SK-N-SH treated with all-trans-retinoic acid at 6 μM for 48 hours (cell line): ENCODE data around the gene PARP8.

Source experiments
- ATAC-seq: fragments of 200-7000 bp; cut with Tn5 transposase; 3 replicates; pipeline ENCODE4 v1.9.1; 2020; ENCODE audit warnings: mild to moderate bottlenecking, moderate library complexity
- ARNTL ChIP-seq: fragments of 450-650 bp; formaldehyde crosslinking; IDR thresholded peaks from 2 replicates; pipeline ENCODE4 v1.5.0; 2020; ENCODE audit warnings: low read depth, mild to moderate bottlenecking, moderate library complexity, borderline replicate concordance
- CSDC2 ChIP-seq: fragments of 250-450 bp; sonication (Bioruptor Pico); IDR thresholded peaks from 2 replicates; pipeline ENCODE4 v1.5.0; 2020; ENCODE audit warnings: mild to moderate bottlenecking, moderate library complexity
- ESRRG ChIP-seq: fragments of 250-450 bp; sonication (Bioruptor Pico); IDR thresholded peaks from 2 replicates; pipeline ENCODE4 v1.6.1; 2021; ENCODE audit warnings: mild to moderate bottlenecking
- GLIS3 ChIP-seq: fragments of 250-450 bp; sonication (Bioruptor Pico); IDR thresholded peaks from 2 replicates; pipeline ENCODE4 v1.5.0; 2020; ENCODE audit warnings: mild to moderate bottlenecking, moderate library complexity
- ISL1 ChIP-seq: fragments of 250-450 bp; sonication (Bioruptor Pico); IDR thresholded peaks from 2 replicates; pipeline ENCODE4 v2.1.2; 2022; ENCODE audit warnings: mild to moderate bottlenecking, moderate library complexity
- OSR1 ChIP-seq: fragments of 250-450 bp; sonication (Bioruptor Pico); IDR thresholded peaks from 2 replicates; pipeline ENCODE4 v1.8.0; 2022; ENCODE audit warnings: moderate library complexity, mild to moderate bottlenecking, inconsistent platforms
- PPARA ChIP-seq: fragments of 250-450 bp; sonication (Bioruptor Pico); IDR thresholded peaks from 2 replicates; pipeline ENCODE4 v1.5.0; 2020; ENCODE audit warnings: mild to moderate bottlenecking, borderline replicate concordance
- RARB ChIP-seq: fragments of 250-450 bp; sonication (Bioruptor Pico); IDR thresholded peaks from 2 replicates; pipeline ENCODE4 v1.8.0; 2021; ENCODE audit warnings: mild to moderate bottlenecking, moderate library complexity
- SNAI2 ChIP-seq: fragments of 250-450 bp; sonication (Bioruptor Pico); IDR thresholded peaks from 2 replicates; pipeline ENCODE4 v1.5.0; 2020; ENCODE audit warnings: mild to moderate bottlenecking, moderate library complexity
- TOX ChIP-seq: fragments of 250-450 bp; sonication (Bioruptor Pico); IDR thresholded peaks from 2 replicates; pipeline ENCODE4 v1.8.0; 2021; ENCODE audit warnings: mild to moderate bottlenecking, moderate library complexity, borderline replicate concordance
- ZC3H10 ChIP-seq: fragments of 250-450 bp; sonication (Bioruptor Pico); IDR thresholded peaks from 2 replicates; pipeline ENCODE4 v1.5.1; 2021; ENCODE audit warnings: mild to moderate bottlenecking, moderate library complexity
- ZFP30 ChIP-seq: fragments of 450-650 bp; formaldehyde crosslinking; IDR thresholded peaks from 2 replicates; pipeline ENCODE4 v1.5.0; 2022; ENCODE audit warnings: mild to moderate bottlenecking, moderate library complexity
- ZNF70 ChIP-seq: fragments of 450-650 bp; formaldehyde crosslinking; IDR thresholded peaks from 2 replicates; pipeline ENCODE4 v1.5.0; 2020; ENCODE audit warnings: mild to moderate bottlenecking, moderate library complexity
- ZNF8 ChIP-seq: fragments of 450-650 bp; formaldehyde crosslinking; IDR thresholded peaks from 2 replicates; pipeline ENCODE4 v1.5.0; 2020; ENCODE audit warnings: mild to moderate bottlenecking, moderate library complexity
- TF ChIP-seq, protein P1 (sequence below): fragments of 250-450 bp; sonication (Bioruptor Pico); IDR thresholded peaks from 2 replicates; pipeline ENCODE4 v1.8.0; 2021; ENCODE audit warnings: low read depth, mild to moderate bottlenecking, moderate library complexity, borderline replicate concordance
- TF ChIP-seq, protein P2 (sequence below): fragments of 250-450 bp; sonication (Bioruptor Pico); IDR thresholded peaks from 2 replicates; pipeline ENCODE4 v1.5.0; 2020; ENCODE audit warnings: mild to moderate bottlenecking, moderate library complexity

PARP8 gene

DNA sequence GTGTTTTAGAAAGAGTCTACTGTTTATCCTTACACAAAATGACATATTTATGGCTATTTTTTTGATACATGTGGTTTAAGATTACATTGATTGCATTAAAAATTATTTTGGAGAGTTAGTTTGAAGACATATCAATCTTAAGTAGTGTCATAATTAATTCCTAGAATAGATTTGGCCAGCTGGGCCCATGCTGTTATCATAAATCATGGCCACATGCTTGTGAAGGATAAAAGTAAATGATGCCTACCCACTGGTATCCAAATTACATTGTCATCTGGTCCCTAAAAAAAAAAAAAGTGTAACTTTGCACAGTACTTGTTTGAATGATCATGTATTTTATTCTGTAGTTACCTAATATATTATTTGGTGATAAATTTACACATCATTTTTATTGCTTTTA, 96.9 kb downstream of the PARP8 start:
- ATAC-seq: no peak
- no peak for TF ChIP-seq ZC3H10 (CRISPR knock-in tag)
- TF ChIP-seq ISL1 (CRISPR knock-in tag): peak; percentile 39; the same call in 1 of the 2 replicates

DNA sequence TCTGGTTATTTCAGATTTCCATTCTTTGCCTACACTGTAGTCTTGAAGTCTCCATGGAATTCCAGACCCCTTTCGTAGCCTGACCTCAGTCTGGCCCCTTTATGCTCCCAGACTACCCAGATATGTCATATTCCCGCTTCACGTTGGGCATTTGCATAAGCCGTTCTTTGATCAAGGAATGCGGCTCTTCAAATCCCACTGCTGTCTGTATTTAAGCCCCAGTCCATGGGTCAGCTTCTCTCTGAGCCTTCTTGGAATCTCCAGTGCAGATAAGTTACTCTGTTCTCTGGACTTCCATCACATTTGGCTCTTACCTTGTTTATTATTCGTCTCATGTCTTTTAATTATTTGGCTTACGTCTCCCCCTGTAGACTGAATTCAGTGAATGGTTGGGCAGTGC, 97.4 kb downstream of the PARP8 start:
- no peak for ATAC-seq
- TF ChIP-seq, protein P1, sequence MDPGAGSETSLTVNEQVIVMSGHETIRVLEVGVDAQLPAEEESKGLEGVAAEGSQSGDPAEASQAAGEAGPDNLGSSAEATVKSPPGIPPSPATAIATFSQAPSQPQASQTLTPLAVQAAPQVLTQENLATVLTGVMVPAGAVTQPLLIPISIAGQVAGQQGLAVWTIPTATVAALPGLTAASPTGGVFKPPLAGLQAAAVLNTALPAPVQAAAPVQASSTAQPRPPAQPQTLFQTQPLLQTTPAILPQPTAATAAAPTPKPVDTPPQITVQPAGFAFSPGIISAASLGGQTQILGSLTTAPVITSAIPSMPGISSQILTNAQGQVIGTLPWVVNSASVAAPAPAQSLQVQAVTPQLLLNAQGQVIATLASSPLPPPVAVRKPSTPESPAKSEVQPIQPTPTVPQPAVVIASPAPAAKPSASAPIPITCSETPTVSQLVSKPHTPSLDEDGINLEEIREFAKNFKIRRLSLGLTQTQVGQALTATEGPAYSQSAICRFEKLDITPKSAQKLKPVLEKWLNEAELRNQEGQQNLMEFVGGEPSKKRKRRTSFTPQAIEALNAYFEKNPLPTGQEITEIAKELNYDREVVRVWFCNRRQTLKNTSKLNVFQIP (CRISPR knock-in tag): no peak
- TF ChIP-seq ARNTL (CRISPR knock-in tag): no peak
- no peak for TF ChIP-seq OSR1 (CRISPR knock-in tag)
- TF ChIP-seq SNAI2 (CRISPR knock-in tag): no peak
- TF ChIP-seq ZNF8: no peak

DNA sequence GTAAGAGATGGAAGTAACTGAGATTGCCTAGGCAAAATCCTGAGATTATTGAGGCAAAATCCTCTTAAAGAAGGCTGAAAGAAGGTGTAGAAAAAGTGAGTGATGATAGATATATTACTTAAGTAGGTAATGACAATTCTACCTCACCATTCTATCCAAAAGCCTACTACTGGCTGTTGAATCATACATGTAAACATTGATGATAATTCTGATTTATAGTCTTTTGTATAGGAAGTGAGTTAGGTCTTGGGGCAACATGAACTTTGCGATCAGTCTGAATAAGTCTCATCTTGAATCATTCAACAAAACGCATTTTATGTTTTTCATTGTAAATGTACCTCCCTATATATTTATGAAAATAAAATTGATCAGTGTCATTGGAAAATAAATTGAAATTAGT, 99.6 kb downstream of the PARP8 start:
- TF ChIP-seq ZNF70 (CRISPR knock-in tag) (no peak), RARB (CRISPR knock-in tag) (no peak), TOX (CRISPR knock-in tag) (no peak), ARNTL (CRISPR knock-in tag) (no peak), ESRRG (no peak), PPARA (CRISPR knock-in tag) (no peak), GLIS3 (CRISPR knock-in tag) (no peak), CSDC2 (CRISPR knock-in tag) (no peak), ZNF8 (no peak), ZFP30 (no peak)
- TF ChIP-seq, protein P1 (CRISPR knock-in tag): no peak
- TF ChIP-seq, protein P2, sequence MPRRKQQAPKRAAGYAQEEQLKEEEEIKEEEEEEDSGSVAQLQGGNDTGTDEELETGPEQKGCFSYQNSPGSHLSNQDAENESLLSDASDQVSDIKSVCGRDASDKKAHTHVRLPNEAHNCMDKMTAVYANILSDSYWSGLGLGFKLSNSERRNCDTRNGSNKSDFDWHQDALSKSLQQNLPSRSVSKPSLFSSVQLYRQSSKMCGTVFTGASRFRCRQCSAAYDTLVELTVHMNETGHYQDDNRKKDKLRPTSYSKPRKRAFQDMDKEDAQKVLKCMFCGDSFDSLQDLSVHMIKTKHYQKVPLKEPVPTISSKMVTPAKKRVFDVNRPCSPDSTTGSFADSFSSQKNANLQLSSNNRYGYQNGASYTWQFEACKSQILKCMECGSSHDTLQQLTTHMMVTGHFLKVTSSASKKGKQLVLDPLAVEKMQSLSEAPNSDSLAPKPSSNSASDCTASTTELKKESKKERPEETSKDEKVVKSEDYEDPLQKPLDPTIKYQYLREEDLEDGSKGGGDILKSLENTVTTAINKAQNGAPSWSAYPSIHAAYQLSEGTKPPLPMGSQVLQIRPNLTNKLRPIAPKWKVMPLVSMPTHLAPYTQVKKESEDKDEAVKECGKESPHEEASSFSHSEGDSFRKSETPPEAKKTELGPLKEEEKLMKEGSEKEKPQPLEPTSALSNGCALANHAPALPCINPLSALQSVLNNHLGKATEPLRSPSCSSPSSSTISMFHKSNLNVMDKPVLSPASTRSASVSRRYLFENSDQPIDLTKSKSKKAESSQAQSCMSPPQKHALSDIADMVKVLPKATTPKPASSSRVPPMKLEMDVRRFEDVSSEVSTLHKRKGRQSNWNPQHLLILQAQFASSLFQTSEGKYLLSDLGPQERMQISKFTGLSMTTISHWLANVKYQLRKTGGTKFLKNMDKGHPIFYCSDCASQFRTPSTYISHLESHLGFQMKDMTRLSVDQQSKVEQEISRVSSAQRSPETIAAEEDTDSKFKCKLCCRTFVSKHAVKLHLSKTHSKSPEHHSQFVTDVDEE (CRISPR knock-in tag): no peak
- no peak; the same call in 2 of the 3 replicates for ATAC-seq

DNA sequence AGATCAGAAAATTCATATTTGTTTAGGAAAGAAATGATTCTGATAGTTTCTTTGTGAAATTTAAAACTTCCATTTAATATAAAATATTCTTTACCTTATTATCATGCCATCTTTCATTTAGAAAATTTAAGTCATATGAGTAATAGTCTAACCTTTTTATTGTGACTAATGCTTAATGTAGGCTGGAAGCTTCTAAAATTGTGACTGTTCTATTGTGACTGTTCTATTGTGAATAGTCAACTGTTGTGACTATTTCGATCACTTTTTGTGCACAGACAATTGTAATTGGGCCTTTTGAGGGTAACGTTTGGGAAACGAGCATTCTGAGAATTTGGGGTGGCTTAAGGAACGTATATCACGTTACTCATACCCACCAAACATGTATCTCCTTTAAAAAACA, 100.0 kb downstream of the PARP8 start:
- TF ChIP-seq, protein P2 (CRISPR knock-in tag): no peak
- TF ChIP-seq TOX (CRISPR knock-in tag): no peak
- TF ChIP-seq, protein P1 (CRISPR knock-in tag): no peak
- no peak for TF ChIP-seq ZC3H10 (CRISPR knock-in tag)
- TF ChIP-seq ZFP30: no peak
- ATAC-seq: no peak; the same call in 2 of the 3 replicates
